ENCODE data around the gene STX18.

The STX18 gene

GRCh38 chr4:4439782-4440181 lies 102.1 kb downstream of the STX18 start:
- no peaks in the 10 kb centered on the region for H3K27me3 ChIP-seq (replicated peaks; ENCODE audit: control insufficient read depth, insufficient read depth, low read length)
- no peak overlapping the region for H3K4me3 ChIP-seq (replicated peaks; ENCODE audit: low read depth, low read length)
- H3K36me3 ChIP-seq (ENCODE audit: control insufficient read depth, insufficient read depth, low read length) = peaks cover 7% of the 10 kb centered on the region
- TF ChIP-seq CTCF (IDR thresholded peaks at IDR 0.05; ENCODE audit: insufficient read depth, low read length, poor library complexity, severe bottlenecking) = no peak
- no peak for DNase-seq (ENCODE audit: extremely low read depth, insufficient read length)

- TF ChIP-seq CTCF (IDR thresholded peaks at IDR 0.05; ENCODE audit: insufficient read depth, low read length, poor library complexity, severe bottlenecking) = no peak
- DNase-seq (ENCODE audit: extremely low read depth, insufficient read length) = no peak
- Histone ChIP-seq H3K4me3 (replicated peaks; ENCODE audit: low read depth, low read length) (no peak overlapping the region), H3K36me3 (ENCODE audit: control insufficient read depth, insufficient read depth, low read length) (peaks cover 8% of the 10 kb centered on the region), H3K27me3 (replicated peaks; ENCODE audit: control insufficient read depth, insufficient read depth, low read length) (no peaks in the 10 kb centered on the region)
Measured at GRCh38 chr4:4438891-4439290, 103.0 kb downstream of the STX18 start.

DNA sequence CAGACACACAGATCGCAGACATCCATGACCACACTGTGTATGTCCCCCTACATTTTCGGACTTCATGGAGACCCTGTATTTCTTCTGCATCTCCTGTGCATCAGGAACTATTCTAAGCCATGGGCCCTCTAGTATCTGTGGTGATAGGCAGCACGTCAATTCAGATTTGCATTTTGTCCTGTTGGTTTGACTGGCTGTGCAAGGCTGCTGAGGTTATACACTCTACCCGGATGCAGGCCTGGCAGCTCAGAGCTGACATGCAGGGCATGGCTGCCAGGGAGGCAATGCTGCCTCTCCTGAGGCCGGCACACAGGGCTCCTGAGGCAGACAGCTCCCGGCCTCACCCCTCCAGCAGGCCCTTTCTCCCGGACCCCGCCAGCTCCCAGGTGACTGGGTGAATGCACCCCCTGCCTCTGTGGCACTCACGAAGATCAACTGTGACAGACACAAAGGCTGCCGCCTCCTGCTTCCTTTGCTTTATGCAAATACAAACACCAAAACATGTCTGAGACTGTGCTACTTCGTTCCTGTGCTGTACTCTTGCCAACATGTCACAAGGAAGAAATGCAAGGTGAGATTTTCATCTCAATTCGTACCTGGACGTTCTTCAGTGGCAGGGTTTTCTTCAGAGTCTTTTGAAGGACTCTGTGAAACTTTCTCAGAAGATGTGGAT lies 103.9 kb downstream of the STX18 start:
- H3K36me3 ChIP-seq (ENCODE audit: control insufficient read depth, insufficient read depth, low read length) = peaks cover 8% of the 10 kb centered on the region

GRCh38 chr4:4436244-4436823 lies 105.5 kb downstream of the STX18 start:
- DNase-seq (ENCODE audit: extremely low read depth, insufficient read length) = no peak
- H3K4me3 ChIP-seq (replicated peaks; ENCODE audit: low read depth, low read length) = no peak overlapping the region
- H3K36me3 ChIP-seq (ENCODE audit: control insufficient read depth, insufficient read depth, low read length) = peaks cover 8% of the 10 kb centered on the region
- no peak for TF ChIP-seq CTCF (IDR thresholded peaks at IDR 0.05; ENCODE audit: insufficient read depth, low read length, poor library complexity, severe bottlenecking)
- H3K27me3 ChIP-seq (replicated peaks; ENCODE audit: control insufficient read depth, insufficient read depth, low read length) = no peaks in the 10 kb centered on the region

More for the DNA sequence above, 103.9 kb downstream of the STX18 start:
- no peak for DNase-seq (ENCODE audit: extremely low read depth, insufficient read length)
- Histone ChIP-seq H3K27me3 (replicated peaks; ENCODE audit: control insufficient read depth, insufficient read depth, low read length) (no peaks in the 10 kb centered on the region), H3K4me3 (replicated peaks; ENCODE audit: low read depth, low read length) (no peak overlapping the region)
- TF ChIP-seq CTCF (IDR thresholded peaks at IDR 0.05; ENCODE audit: insufficient read depth, low read length, poor library complexity, severe bottlenecking) = no peak

DNA sequence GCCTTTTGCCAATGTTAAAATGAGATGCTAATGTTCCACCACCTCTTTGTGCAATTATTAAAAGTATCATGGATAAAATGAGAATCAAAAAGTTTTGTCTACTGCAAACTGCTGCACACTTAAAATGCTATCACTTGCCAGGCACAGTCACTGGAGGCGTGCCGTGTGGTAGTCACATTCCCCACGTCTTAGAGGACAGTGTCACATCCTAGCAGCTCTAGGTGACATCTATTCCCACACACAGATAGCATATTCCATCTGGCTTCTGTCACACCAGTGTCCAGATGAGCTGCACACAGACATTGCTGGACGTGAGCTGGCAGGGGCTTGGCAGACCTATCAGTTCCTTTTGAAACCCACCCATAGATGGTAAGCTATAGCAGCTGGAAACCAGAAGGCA lies 107.9 kb downstream of the STX18 start:
- no peak for TF ChIP-seq CTCF (IDR thresholded peaks at IDR 0.05; ENCODE audit: insufficient read depth, low read length, poor library complexity, severe bottlenecking)
- no peaks in the 10 kb centered on the region for H3K27me3 ChIP-seq (replicated peaks; ENCODE audit: control insufficient read depth, insufficient read depth, low read length)
- no peak overlapping the region for H3K4me3 ChIP-seq (replicated peaks; ENCODE audit: low read depth, low read length)
- DNase-seq (ENCODE audit: extremely low read depth, insufficient read length) = no peak
- H3K36me3 ChIP-seq (ENCODE audit: control insufficient read depth, insufficient read depth, low read length) = peaks cover 8% of the 10 kb centered on the region
